Fibroblast of lung (primary cell): ENCODE data around the gene CLIC5. TPM values are rescaled to one million over a fixed set of nuclear protein-coding genes. Genes with fewer than 3 reads are reported as not detected.

Experiments
- DNase-seq, 2 donors: peaks; one replicate each; pipeline versions ENCODE4 v3.0.0 to v3.0.0-alpha.2; 2010; ENCODE audit warnings: low read depth in 2 of 2
- H2AFZ ChIP-seq: 2 replicates; pipeline ENCODE4 v1.5.1; 2012; ENCODE audit warnings: low read length, control low read depth, inconsistent platforms
- H3K27ac ChIP-seq: 2 replicates; pipeline ENCODE4 v1.5.1; 2011; ENCODE audit warnings: low read length, control low read depth; ENCODE audit not compliant: insufficient read depth
- H3K27me3 ChIP-seq: 2 replicates; pipeline ENCODE4 v1.5.1; 2011; ENCODE audit warnings: mild to moderate bottlenecking, low read length; ENCODE audit not compliant: control insufficient read depth, insufficient read depth
- H3K36me3 ChIP-seq: 2 replicates; pipeline ENCODE4 v1.5.1; 2011; ENCODE audit warnings: low read length; ENCODE audit not compliant: control insufficient read depth, insufficient read depth
- H3K4me1 ChIP-seq: 2 replicates; pipeline ENCODE4 v1.5.1; 2011; ENCODE audit warnings: low read length; ENCODE audit not compliant: control insufficient read depth, insufficient read depth; ENCODE audit errors: extremely low read depth
- H3K4me2 ChIP-seq: 2 replicates; pipeline ENCODE4 v1.5.1; 2011; ENCODE audit warnings: low read length, control low read depth; ENCODE audit not compliant: insufficient read depth; ENCODE audit errors: extremely low read depth
- H3K4me3 ChIP-seq, 4 experiments: fragments of 200-600 bp in 1 of 4; sonication (generic) in 1 of 4; replicated peaks in 1 of 4; 2 replicates each; pipeline ENCODE4 v1.5.1; 2011 to 2016; ENCODE audit warnings: low read length in 4 of 4, low read depth in 3 of 4, mild to moderate bottlenecking in 3 of 4, control low read depth in 2 of 4, inconsistent platforms in 1 of 4, mixed read lengths in 1 of 4; ENCODE audit not compliant: insufficient read depth in 1 of 4; ENCODE audit errors: control extremely low read depth in 1 of 4
- H3K79me2 ChIP-seq: 2 replicates; pipeline ENCODE4 v1.5.1; 2012; ENCODE audit warnings: mild to moderate bottlenecking, low read length, inconsistent platforms; ENCODE audit not compliant: control insufficient read depth, insufficient read depth
- H3K9ac ChIP-seq: 2 replicates; pipeline ENCODE4 v1.5.1; 2011; ENCODE audit warnings: mild to moderate bottlenecking, low read length, control low read depth; ENCODE audit not compliant: insufficient read depth
- H3K9me3 ChIP-seq: 2 replicates; pipeline ENCODE4 v1.5.1; 2012; ENCODE audit warnings: low read depth, low read length; ENCODE audit not compliant: control insufficient read depth, insufficient read depth
- H4K20me1 ChIP-seq: 2 replicates; pipeline ENCODE4 v1.5.1; 2011; ENCODE audit warnings: low read length; ENCODE audit not compliant: control insufficient read depth, insufficient read depth; ENCODE audit errors: extremely low read depth
- CTCF ChIP-seq, 2 donors: IDR thresholded peaks in 1 of 2; conservative IDR thresholded peaks in 1 of 2; 1 replicate in 1 of 2; 2 replicates in 1 of 2; pipeline ENCODE4 v1.5.1; 2011 to 2012; ENCODE audit warnings: low read length in 2 of 2, control low read depth in 1 of 2, inconsistent platforms in 1 of 2, low read depth in 1 of 2, mild to moderate bottlenecking in 1 of 2
- EZH2 ChIP-seq: IDR thresholded peaks from 2 replicates; pipeline ENCODE4 v1.5.1; 2012; ENCODE audit warnings: low read length, control low read depth, mild to moderate bottlenecking; ENCODE audit errors: missing control alignments
- polyA plus RNA-seq, 2 donors: library from polyadenylated mRNA; depleted of rRNA in 1 of 2; stranded (reverse) in 1 of 2; unstranded in 1 of 2; fragments of >200 nt; gene quantifications; 2 replicates each; pipeline ENCODE4 v1.2.1, GENCODE V29; 2011 to 2012; ENCODE audit warnings: missing spikeins in 1 of 2
- total RNA-seq: library from RNA; depleted of rRNA; stranded (reverse); fragments of >200 nt; gene quantifications from 2 replicates; pipeline ENCODE4 v1.2.1, GENCODE V29; 2014

The CLIC5 gene
- total and polyA plus RNA-seq, 2 donors (not counting 1 experiment from before 2014, with no cell fraction given) = 0.03 TPM; not detected in 1

GRCh38 chr6:45836984-45837383 is 178.7 kb downstream of the CLIC5 start:
- no peaks in the 10 kb centered on the region for H3K79me2 ChIP-seq
- H3K4me2 ChIP-seq = no peak overlapping the region
- H3K9me3 ChIP-seq = no peaks in the 10 kb centered on the region
- no peak overlapping the region for H3K9ac ChIP-seq
- DNase-seq = no peak
- no peaks in the 10 kb centered on the region for H3K36me3 ChIP-seq
- H4K20me1 ChIP-seq = no peaks in the 10 kb centered on the region
- H3K4me3 ChIP-seq = no peak overlapping the region
- no peaks in the 10 kb centered on the region for H3K4me1 ChIP-seq
- no peaks in the 10 kb centered on the region for H3K27me3 ChIP-seq
- H3K27ac ChIP-seq = no peak overlapping the region
- TF ChIP-seq EZH2 (no peak), CTCF (conservative IDR thresholded peaks at IDR 0.05 in 1 of 2, IDR thresholded peaks at IDR 0.05 in 1 of 2; ENCODE audit: low read depth in 1 of 2, low read length in 2 of 2) (no peak)
- H2AFZ ChIP-seq = no peak overlapping the region

GRCh38 chr6:45836438-45836824 is 179.2 kb downstream of the CLIC5 start:
- no peaks in the 10 kb centered on the region for H4K20me1 ChIP-seq
- TF ChIP-seq EZH2 (no peak), CTCF (conservative IDR thresholded peaks at IDR 0.05 in 1 of 2, IDR thresholded peaks at IDR 0.05 in 1 of 2; ENCODE audit: low read depth in 1 of 2, low read length in 2 of 2) (no peak)
- H3K79me2 ChIP-seq = no peaks in the 10 kb centered on the region
- no peak overlapping the region for H3K4me2 ChIP-seq
- no peak for DNase-seq
- H3K27me3 ChIP-seq = no peaks in the 10 kb centered on the region
- H2AFZ ChIP-seq = no peak overlapping the region
- H3K27ac ChIP-seq = no peak overlapping the region
- H3K4me3 ChIP-seq = no peak overlapping the region
- H3K9me3 ChIP-seq = no peaks in the 10 kb centered on the region
- H3K36me3 ChIP-seq = no peaks in the 10 kb centered on the region
- no peak overlapping the region for H3K9ac ChIP-seq
- H3K4me1 ChIP-seq = no peaks in the 10 kb centered on the region

GRCh38 chr6:45835721-45836437 is 179.8 kb downstream of the CLIC5 start:
- TF ChIP-seq EZH2 (no peak), CTCF (conservative IDR thresholded peaks at IDR 0.05 in 1 of 2, IDR thresholded peaks at IDR 0.05 in 1 of 2; ENCODE audit: low read depth in 1 of 2, low read length in 2 of 2) (no peak)
- Histone ChIP-seq H3K9me3 (no peaks in the 10 kb centered on the region), H3K27me3 (no peaks in the 10 kb centered on the region), H3K79me2 (no peaks in the 10 kb centered on the region), H3K4me2 (no peak overlapping the region), H2AFZ (no peak overlapping the region), H3K9ac (no peak overlapping the region), H4K20me1 (no peaks in the 10 kb centered on the region), H3K4me3 (no peak overlapping the region), H3K36me3 (no peaks in the 10 kb centered on the region), H3K4me1 (no peaks in the 10 kb centered on the region), H3K27ac (no peak overlapping the region)
- DNase-seq = peak in 1 of 2 donors; percentile 27
